ENCODE data around the gene LRRC53. TPM values are rescaled to one million over a fixed set of nuclear protein-coding genes. Genes with fewer than 3 reads are reported as not detected.

LRRC53 gene
- total RNA-seq, 1 donor from 2014 or later = 0.42 TPM

DNA sequence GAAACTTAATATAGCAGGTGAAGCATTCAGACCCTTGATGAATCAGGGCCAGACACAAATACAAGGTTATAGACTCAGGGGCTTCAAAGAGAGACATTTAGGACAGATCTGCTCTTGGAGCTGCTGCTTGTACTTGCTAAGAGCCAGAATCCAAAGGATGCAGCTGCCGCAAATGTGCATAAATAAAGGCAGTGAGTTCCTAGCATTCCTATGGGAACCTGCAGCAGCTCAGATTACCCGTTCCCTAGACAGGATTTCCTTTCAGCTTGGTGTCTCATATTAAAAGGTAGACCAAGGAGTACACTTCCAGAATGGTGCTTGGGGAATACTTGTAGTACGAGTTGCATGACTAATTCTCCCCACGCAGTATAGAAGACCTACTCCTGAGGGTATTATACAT is 9.7 kb upstream of the LRRC53 start:
- TF ChIP-seq, protein P1, sequence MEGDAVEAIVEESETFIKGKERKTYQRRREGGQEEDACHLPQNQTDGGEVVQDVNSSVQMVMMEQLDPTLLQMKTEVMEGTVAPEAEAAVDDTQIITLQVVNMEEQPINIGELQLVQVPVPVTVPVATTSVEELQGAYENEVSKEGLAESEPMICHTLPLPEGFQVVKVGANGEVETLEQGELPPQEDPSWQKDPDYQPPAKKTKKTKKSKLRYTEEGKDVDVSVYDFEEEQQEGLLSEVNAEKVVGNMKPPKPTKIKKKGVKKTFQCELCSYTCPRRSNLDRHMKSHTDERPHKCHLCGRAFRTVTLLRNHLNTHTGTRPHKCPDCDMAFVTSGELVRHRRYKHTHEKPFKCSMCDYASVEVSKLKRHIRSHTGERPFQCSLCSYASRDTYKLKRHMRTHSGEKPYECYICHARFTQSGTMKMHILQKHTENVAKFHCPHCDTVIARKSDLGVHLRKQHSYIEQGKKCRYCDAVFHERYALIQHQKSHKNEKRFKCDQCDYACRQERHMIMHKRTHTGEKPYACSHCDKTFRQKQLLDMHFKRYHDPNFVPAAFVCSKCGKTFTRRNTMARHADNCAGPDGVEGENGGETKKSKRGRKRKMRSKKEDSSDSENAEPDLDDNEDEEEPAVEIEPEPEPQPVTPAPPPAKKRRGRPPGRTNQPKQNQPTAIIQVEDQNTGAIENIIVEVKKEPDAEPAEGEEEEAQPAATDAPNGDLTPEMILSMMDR (IDR thresholded peaks at IDR 0.05; ENCODE audit: partially characterized antibody, unreplicated experiment) = no peak
- peaks cover 1% of the 10 kb centered on the region for H3K27me3 Mint-ChIP-seq (ENCODE audit: unreplicated experiment)
- peak; percentile 31 for DNase-seq
- H3K27ac Mint-ChIP-seq (ENCODE audit: unreplicated experiment) = no peak overlapping the region
- H3K4me1 Mint-ChIP-seq (ENCODE audit: low read depth, unreplicated experiment) = peaks cover 24% of the 10 kb centered on the region
- H3K4me3 Mint-ChIP-seq (ENCODE audit: unreplicated experiment) = peak overlapping the region; percentile 22
- peaks cover 4% of the 10 kb centered on the region for H3K36me3 Mint-ChIP-seq (ENCODE audit: unreplicated experiment)
- H3K9me3 Mint-ChIP-seq (ENCODE audit: unreplicated experiment) = peaks cover 4% of the 10 kb centered on the region

DNA sequence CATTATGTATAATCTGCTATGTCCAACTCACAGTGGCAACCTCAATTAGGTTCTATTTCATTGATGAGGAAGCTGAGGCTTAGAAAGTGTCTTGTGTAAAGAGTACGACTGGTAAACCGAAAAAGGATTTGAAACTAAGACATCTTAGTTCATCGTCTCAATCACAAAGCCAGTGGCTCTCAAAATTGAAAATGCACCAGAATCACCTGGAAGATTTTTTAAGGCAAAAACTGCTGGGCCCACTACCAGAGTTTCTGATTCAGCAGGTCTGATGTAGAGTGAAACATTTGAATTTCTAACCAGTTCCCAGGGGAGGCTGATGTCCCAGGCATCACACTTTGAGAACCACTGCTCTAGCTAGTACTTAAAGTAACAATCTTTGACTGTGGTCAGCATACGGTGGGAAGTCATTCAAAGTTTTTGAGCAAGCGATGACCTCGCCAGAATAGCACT is 5.2 kb upstream of the LRRC53 start:
- no peak for DNase-seq
- H3K9me3 Mint-ChIP-seq (ENCODE audit: unreplicated experiment) = peaks cover 4% of the 10 kb centered on the region
- H3K27ac Mint-ChIP-seq (ENCODE audit: unreplicated experiment) = no peak overlapping the region
- peaks cover 4% of the 10 kb centered on the region for H3K36me3 Mint-ChIP-seq (ENCODE audit: unreplicated experiment)
- H3K4me1 Mint-ChIP-seq (ENCODE audit: low read depth, unreplicated experiment) = peaks cover 13% of the 10 kb centered on the region
- H3K4me3 Mint-ChIP-seq (ENCODE audit: unreplicated experiment) = no peak overlapping the region
- TF ChIP-seq, protein P1 (IDR thresholded peaks at IDR 0.05; ENCODE audit: partially characterized antibody, unreplicated experiment) = no peak
- peaks cover 1% of the 10 kb centered on the region for H3K27me3 Mint-ChIP-seq (ENCODE audit: unreplicated experiment)

DNA sequence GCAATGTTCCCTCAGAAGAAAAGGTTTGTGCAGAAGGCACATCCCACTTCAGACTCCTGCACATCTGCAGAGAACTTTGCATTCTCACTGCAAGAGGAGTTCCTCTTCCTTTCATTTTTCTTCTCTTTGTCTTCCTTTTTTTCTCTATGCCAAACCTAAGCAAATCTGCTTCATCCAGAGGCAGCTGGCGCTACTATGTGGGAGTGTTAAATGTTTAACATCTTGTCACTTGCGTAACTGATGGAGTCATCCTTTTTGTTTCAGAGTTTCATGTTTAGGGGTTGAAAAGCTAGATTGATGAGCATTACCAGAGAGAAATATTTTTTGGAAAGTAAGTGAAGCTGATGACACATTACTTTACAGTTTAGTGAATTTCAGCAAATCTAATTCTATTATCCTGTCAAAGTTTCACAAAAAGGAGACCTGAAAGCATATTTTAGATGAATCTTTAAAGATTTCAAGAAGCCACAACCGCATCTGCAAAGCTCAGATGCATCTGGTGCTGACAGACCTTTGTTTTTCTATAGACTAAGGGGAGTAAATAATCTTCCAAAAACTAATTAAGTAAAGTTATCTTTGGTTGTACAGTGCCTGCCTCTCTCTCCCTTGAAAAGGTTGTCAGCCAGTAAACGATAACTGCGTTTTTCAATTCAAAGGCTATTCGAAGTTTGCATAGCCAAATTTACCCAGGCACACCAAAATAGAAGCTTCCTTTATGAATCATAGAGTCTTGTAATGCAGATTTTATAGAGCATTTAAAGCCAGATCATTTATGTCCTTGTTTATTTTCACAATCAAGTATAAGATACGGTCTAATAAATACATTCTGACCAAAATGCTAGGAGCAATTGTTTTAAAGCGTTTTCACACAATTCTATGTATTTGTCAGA is 1.2 kb upstream of the LRRC53 start:
- Mint-ChIP-seq H3K9me3 (ENCODE audit: unreplicated experiment) (no peaks in the 10 kb centered on the region), H3K27me3 (ENCODE audit: unreplicated experiment) (no peaks in the 10 kb centered on the region), H3K36me3 (ENCODE audit: unreplicated experiment) (peaks cover 4% of the 10 kb centered on the region), H3K4me3 (ENCODE audit: unreplicated experiment) (no peak overlapping the region), H3K27ac (ENCODE audit: unreplicated experiment) (no peak overlapping the region), H3K4me1 (ENCODE audit: low read depth, unreplicated experiment) (peaks cover 6% of the 10 kb centered on the region)
- TF ChIP-seq, protein P1 (IDR thresholded peaks at IDR 0.05; ENCODE audit: partially characterized antibody, unreplicated experiment) = no peak
- no peak for DNase-seq

DNA sequence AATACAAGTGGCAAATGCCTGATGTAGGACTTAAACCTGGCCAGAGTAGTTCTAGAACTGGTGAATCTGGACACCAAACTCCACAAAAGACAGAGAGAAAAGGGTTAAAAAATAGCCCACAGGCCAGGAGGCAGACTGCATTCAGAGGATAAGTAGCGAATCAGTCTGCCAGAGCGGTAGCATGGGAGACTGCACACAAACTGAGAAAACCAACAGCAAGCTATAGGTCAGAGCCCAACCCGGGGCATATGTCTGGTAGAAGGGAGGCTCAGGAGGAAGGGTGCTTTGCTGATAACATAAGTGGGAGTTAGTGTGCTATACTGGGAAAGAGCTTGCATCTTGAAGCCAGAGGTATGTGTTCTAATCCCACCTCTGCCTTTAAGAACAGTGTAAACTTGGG is 4.0 kb downstream of the LRRC53 start:
- Mint-ChIP-seq H3K27ac (ENCODE audit: unreplicated experiment) (peak overlapping the region; percentile 19), H3K4me1 (ENCODE audit: low read depth, unreplicated experiment) (peaks cover 37% of the 10 kb centered on the region), H3K36me3 (ENCODE audit: unreplicated experiment) (peaks cover 4% of the 10 kb centered on the region), H3K4me3 (ENCODE audit: unreplicated experiment) (no peak overlapping the region), H3K27me3 (ENCODE audit: unreplicated experiment) (no peaks in the 10 kb centered on the region), H3K9me3 (ENCODE audit: unreplicated experiment) (peaks cover 9% of the 10 kb centered on the region)
- TF ChIP-seq, protein P1 (IDR thresholded peaks at IDR 0.05; ENCODE audit: partially characterized antibody, unreplicated experiment) = no peak
- peak; percentile 16 for DNase-seq
